Measurements from ENCODE around the gene PDE6D.
"Not testable (repeated sequence)": the region's sequence is repeated elsewhere in the genome, so short reads cannot be mapped to it uniquely, and the experiment has no call there.

PDE6D gene

GRCh38 chr2:231769170-231770136, 11.6 kb downstream of the PDE6D start:
- no peak for DNase-seq

- DNase-seq = no peak
Observed at GRCh38 chr2:231765496-231765929, 15.6 kb downstream of the PDE6D start.

- no peak for DNase-seq
Observed at GRCh38 chr2:231764760-231765159, 16.3 kb downstream of the PDE6D start.

GRCh38 chr2:231764124-231764523, 17.0 kb downstream of the PDE6D start:
- DNase-seq = no peak

- no peak for DNase-seq
Observed at GRCh38 chr2:231761735-231762134, 19.3 kb downstream of the PDE6D start.

GRCh38 chr2:231752061-231752460, 29.0 kb downstream of the PDE6D start:
- DNase-seq = no peak

GRCh38 chr2:231751042-231751815, 29.9 kb downstream of the PDE6D start:
- no peak for DNase-seq

GRCh38 chr2:231749016-231749415, 32.1 kb downstream of the PDE6D start:
- not testable (repeated sequence) for DNase-seq

- not testable (repeated sequence) for DNase-seq
Observed at GRCh38 chr2:231748153-231748896, 32.8 kb downstream of the PDE6D start.

- DNase-seq = no peak
Observed at GRCh38 chr2:231745303-231746038, 35.6 kb downstream of the PDE6D start.

GRCh38 chr2:231743376-231744116, 37.5 kb downstream of the PDE6D start:
- no peak for DNase-seq

- no peak for DNase-seq
Observed at GRCh38 chr2:231737761-231738160, 43.3 kb downstream of the PDE6D start.

- no peak for DNase-seq
Observed at GRCh38 chr2:231732604-231733003, 48.5 kb downstream of the PDE6D start.

GRCh38 chr2:231727621-231728020, 53.5 kb downstream of the PDE6D start:
- no peak for DNase-seq

GRCh38 chr2:231726276-231726675, 54.8 kb downstream of the PDE6D start:
- DNase-seq = no peak

- DNase-seq = no peak
Observed at GRCh38 chr2:231725476-231725875, 55.6 kb downstream of the PDE6D start.

- DNase-seq = no peak
Observed at GRCh38 chr2:231722721-231723307, 58.3 kb downstream of the PDE6D start.

- no peak for DNase-seq
Observed at GRCh38 chr2:231720987-231721966, 59.8 kb downstream of the PDE6D start.

GRCh38 chr2:231720292-231720986, 60.6 kb downstream of the PDE6D start:
- no peak for DNase-seq
